ENCODE measurements around the gene DCAF11.

Gene DCAF11

DNA sequence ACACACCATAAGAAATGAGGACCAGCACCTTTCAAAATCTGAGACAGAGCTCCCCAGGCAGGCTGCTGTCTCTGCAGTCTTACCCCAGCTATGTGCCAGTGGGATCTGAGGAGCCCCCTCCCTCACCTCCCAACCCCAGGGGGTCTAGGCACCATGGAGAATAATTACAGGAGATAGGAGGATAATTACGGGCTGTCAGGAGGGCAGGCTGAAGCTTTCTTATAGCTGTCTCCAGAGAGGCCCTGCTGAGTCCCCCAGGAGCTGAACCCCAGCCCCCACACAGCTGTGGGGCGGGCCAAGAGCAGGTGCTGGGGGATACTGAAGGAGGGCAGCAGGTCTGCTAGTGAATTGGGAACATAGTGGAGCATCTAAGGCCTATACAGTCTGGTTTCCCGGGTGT, 36.4 kb upstream of the DCAF11 start:
- in situ Hi-C loops (cut with MboI; ENCODE audit: low sequenced_read_pairs): no loop called here

DNA sequence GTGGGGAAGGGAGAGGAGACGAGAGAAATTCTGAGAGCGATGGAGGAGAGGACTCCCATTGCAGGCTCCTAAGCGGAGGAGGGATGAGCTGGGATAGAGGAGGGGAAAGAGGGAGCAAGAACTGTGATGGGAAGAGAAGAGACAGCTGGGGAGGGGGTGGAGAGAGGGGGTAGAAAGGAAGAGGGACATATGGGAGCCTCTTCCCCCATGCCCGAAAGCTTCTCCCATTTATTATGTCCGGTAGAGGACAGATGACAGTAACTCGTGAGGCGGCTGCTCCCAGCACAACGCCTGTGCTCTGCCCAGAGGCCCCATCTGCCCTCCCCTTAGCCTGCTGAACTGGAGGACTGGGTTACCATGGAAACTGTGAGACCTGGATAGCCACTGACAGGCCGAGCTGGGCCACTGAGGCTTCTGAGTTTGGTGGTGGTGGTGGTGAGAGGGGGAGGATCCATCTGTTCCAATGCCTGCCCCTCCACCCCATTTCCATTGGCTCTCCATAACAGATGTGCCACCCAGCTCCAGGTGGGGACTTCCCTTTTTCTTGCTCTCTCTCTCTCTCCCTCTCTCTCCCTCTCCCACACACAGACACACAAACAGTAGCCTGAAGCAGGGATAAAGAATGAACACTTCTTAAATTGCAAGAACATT, 35.0 kb upstream of the DCAF11 start:
- in situ Hi-C loops (cut with MboI; ENCODE audit: low sequenced_read_pairs): no loop called here

DNA sequence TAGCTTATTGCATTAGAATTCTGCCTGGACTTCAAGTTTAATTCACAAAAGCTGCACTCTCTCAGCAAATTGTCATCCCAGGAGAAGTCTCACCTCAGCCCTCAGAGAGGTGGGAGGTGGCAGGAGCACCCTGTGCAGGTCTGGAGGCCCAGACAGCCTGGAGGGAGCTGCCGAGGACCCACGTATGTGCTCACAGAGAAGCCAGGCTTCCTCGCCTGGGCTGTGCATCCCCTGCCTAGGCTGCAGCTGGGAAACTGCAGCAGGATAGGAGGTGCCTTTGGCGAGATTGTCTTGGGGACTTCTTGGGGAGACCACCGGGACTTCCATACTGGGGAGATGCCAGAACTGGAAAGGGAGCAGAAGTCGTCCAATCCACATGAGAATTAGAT, 34.4 kb upstream of the DCAF11 start:
- in situ Hi-C loops (cut with MboI; ENCODE audit: low sequenced_read_pairs): no loop called here

DNA sequence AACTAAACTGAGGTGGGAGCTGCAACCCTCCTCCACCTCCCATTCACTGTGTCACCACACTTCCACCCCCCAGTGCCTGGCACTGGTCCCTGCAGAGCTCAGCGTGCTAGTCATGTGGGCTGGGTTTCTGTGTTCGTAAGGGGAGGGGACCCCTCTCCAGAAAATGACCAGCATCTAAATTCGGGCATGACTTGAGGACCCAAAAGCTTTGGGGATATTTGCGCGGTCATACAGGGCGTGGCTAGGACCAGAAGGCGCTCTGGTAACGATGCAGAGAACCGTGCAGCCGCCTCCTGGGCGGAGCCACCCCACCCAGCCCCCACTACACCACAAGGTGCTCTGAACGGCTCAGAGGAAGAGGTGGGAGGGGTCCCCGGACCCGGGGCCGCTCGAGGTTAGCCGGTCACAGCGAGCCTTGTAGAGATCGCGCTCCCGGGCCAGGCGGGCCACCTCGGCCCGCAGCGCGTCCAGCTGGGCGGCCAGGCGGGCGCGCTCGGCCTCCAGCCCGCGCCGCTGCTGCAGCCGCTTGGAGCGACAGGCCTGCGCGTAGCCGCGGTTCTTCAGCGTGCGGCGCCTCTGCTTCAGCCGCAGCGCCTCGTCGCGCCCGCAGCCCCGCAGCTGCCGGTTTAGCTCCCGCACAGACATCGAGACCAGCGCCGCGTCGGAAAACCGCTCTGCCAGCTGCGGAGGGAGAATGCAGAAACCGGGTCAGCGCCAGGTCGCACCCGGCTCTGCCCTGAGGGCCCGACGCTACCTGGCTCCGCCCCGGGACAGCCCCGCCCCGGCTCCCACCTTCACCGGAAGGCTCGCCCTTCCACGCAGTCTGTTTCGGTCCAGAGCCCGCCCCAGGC, 33.5 kb upstream of the DCAF11 start:
- in situ Hi-C loops (cut with MboI; ENCODE audit: low sequenced_read_pairs): no loop called here

DNA sequence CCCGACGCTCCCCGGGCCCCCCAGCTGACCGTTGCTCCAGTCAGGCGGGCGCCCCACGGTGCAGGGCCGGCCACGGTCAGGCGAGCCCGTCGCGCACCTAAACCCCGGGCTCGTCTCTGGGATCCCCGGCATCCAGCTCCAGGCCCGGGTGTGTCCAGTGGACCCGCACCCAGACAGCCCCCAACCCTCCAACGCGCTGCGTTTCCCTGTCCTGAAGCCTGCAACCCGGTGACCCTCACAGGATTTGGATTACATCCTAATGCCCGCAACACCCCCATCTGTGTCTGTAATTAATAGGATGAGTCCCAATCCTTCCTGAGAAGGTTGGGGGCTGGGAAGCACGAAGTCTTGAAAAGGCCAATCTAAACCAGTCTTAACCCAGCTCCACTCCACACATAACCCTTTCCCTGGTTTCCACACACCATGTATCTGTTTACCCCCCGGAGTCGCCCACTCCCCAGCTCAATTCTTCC, 32.8 kb upstream of the DCAF11 start:
- in situ Hi-C loops (cut with MboI; ENCODE audit: low sequenced_read_pairs): no loop called here

DNA sequence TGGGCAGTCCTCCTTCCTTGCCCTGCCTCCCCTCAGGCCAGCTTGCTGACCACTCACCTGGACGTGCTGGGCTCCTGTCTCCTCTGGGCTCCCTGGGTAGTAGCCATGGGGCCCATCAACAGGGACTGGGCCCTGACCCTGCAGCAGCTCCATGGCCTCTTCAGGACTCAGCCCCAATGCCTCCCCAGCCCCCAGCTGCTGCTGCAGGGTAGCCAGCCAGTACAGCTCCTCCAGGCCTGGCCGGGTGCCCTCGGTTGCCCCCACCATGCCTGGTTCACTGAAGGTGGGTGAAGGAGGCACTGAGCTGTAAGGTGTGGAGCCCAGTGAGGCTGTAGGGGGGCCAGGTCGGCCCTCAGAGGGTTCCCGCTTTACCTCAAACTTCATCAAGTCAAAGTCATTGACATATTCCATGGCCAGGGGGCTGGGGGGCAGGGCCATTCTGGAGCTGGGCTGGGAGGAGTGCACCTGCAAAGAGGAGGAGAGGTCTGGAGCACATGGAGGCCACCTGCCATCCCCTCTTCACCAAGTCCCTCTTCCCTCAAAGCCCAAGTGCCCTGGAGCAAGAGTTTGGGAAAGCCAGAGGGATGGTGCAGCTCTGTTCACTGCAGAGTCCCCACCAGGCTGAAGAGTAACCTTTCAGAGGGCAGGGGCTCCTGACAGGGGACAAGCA, 32.0 kb upstream of the DCAF11 start:
- in situ Hi-C loops (cut with MboI; ENCODE audit: low sequenced_read_pairs): no loop called here

DNA sequence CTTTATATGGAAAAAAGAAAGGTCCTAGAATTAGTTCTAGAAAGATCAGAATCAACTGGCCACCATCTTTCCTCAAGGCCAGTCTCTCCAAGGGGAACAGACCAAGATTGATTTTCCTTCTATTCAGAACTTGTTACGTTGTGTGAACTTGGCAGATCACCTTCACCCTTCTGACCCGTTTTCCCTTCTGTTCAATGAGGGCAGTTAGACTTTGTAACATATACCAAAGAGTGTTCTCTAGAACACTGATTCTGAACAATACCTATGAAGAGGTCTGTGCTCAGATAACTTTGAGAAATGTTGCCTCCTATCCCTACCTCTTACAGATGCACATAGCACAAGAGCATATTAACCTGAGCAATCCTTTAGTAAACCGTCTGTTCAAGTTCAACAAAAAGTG, 31.1 kb upstream of the DCAF11 start:
- in situ Hi-C loops (cut with MboI; ENCODE audit: low sequenced_read_pairs): no loop called here

DNA sequence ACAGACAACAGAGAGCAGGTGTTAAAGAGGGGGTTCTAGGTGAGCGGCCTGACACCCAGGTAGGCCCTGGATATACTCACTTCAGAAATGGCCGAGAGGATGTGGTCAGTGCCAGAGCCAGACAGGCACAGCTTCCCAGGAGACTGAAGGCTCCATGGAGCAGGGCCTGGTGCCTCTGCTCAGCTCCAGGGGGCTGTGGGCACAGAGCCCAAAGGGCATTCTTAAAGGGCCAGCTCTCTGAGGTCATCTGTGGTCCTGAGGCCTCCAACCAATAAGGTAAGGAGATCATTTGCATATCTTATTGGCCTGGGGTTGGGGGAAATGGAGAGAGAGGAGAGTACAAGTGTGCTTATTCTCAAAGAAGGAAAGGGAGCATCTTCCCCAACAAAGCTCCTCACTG, 30.1 kb upstream of the DCAF11 start:
- in situ Hi-C loops (cut with MboI; ENCODE audit: low sequenced_read_pairs): no loop called here

DNA sequence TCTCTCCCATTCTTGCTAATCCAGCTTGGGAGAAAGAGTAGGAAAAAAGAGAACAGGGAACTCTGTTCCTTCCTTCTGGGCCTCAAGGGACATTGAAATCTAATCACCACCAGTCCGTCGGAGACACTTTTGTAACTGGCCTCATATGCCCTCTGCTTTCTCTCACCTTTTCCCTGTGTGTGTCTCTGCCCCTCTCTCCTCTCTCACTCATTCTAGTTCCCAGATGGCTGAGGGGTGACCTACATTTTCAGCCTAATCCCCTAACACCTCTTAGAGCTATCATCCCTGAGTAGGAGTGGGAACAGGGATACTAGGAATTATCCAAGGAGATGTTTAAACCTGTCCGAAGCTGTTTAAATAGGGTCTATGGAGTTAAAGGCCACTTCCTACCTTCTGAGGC, 29.4 kb upstream of the DCAF11 start:
- in situ Hi-C loops (cut with MboI; ENCODE audit: low sequenced_read_pairs): no loop called here

DNA sequence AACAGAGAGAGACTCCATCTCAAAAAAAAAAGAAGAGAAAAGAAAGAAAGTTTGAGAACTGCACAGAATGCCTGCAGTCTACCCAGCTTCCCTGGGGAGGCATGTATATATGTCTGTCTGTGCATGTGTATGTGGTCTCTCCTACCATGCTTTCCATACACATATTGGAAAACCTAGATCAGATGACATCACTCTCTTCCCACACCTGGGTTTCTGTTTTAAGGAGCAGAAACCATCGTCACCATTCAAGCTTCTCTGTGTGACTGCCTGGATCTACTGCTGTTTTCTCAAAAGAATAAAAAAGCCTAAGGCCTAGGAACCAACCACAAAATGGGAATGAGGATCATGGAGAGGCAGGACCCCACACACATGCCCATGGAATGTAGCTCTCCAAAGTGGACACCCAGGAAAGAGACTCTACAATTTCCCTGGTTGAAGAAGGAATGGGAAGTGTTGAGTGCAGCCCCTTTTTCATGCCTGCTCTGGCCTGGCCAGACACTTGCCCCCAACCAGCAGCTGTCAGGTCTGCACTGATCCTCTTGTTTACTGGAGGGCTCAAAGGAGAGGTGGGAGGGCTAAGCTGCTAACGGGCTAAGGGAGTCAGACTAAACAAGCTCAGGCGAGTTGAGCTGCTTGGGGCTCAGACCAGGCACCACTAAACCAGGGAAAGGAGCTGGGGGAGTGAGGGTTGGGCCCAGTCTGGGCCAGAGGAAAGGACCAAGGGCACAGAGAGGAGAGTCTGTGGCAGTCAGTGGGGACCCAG, 28.2 kb upstream of the DCAF11 start:
- in situ Hi-C loops (cut with MboI; ENCODE audit: low sequenced_read_pairs): no loop called here

DNA sequence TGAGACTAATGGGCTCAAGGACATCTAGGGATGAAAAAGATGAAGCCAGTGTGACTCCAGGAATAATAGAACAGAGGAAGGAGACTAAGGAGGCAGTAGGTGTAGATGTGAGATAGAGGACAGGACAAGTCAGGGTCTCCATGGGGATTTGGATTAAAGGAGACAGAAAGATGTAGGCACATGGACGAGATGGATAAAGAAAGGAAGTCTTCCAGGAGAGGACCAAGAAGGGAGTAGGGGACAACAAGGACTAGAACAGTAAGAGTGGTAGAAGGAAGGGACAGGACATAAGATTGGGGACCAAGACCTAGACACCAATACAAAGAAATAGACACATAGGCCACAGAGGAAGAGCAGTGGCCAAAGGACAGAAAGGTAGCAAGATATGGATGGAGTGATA, 27.6 kb upstream of the DCAF11 start:
- in situ Hi-C loops (cut with MboI; ENCODE audit: low sequenced_read_pairs): no loop called here

DNA sequence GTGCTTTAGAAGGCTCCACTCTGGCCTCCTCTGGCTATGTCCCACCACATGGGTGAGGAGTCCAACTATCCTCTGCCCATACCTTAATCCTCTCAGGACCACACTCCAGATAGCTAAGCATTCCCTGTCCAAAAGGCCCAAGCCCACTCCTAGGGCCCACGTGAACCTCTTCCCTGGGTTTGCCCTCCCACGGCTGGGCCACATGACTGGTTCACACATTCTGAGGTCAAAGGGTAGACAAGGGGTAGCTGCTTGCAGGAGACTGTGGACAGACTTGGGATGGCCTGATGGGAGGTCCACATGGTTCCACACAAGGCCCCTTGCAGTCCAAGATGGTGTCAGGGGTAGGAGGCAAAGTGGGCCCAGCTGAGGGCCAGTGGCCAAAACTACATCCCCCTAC, 26.5 kb upstream of the DCAF11 start:
- in situ Hi-C loops (cut with MboI; ENCODE audit: low sequenced_read_pairs): no loop called here

DNA sequence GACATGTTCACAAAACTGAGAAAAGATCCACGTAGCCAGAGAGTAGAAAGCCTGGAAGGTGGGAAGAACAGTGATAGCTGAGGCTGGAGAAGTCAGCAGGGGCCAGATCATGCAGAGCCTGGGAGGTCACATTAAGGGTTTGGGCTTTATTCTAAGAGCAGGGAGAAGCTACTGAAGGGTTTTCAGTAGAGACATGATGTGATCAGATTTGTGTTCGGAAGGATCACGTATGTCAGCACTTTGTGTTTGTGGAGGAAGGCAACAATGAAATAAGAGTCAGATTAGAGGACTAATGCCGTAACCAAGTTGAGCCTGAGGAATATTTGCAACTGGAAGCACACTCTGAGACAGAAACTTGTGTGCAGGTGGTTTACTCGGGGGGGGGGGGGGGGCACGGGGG, 24.7 kb upstream of the DCAF11 start:
- in situ Hi-C loops (cut with MboI; ENCODE audit: low sequenced_read_pairs): no loop called here

DNA sequence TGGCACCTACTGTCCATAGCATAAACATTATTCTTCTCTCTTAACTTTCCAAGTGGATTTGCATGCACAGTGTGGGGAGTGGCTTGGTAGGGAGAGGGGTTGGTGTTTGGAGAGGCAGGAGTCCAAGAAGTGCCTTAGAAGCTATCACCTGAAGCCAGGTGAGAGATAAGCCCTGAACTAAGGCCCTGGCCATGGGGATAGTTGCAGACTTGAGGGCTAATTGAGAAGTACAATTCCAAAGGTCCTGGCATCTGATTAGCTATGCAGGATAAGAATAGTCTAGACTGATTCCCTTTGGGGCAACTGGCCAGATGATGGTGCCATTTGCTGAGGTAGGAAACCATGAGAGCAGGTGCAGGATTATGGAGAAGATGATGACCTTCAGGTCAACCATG, 22.5 kb upstream of the DCAF11 start:
- in situ Hi-C loops (cut with MboI; ENCODE audit: low sequenced_read_pairs): no loop called here

DNA sequence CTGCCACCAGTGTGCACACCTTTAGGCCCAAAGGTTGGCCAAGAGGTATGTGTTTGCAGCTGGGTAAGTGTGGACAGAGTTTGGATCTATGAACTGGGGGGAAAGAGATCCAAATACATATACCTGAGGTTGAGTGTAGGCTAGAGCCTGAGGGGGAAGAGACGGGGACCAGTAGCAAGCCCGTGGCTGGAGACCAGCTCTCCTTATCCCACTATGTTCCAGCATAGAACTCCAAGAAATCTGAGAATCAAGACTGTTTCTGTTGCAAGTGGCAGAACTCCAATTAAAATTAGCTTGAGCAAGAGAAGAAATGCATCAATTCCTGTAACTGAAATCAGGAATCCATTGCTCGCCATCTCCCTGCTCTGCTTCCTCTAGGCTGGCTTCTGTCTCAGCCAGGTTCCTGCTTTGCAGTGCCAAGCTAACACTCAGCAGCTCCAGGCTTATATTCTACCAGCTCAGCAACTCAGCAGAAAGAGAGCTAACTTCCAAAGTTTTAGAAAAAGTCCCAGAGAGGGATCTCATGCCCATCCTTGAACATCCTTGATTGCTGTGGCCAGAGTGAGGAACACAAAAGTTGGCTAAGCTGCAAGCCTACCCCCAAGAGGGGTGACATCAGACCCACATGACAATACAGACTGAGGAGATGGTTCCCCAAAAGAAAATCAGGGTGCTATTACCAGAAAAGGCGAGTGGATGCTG, 21.9 kb upstream of the DCAF11 start:
- in situ Hi-C loops (cut with MboI; ENCODE audit: low sequenced_read_pairs): no loop called here

DNA sequence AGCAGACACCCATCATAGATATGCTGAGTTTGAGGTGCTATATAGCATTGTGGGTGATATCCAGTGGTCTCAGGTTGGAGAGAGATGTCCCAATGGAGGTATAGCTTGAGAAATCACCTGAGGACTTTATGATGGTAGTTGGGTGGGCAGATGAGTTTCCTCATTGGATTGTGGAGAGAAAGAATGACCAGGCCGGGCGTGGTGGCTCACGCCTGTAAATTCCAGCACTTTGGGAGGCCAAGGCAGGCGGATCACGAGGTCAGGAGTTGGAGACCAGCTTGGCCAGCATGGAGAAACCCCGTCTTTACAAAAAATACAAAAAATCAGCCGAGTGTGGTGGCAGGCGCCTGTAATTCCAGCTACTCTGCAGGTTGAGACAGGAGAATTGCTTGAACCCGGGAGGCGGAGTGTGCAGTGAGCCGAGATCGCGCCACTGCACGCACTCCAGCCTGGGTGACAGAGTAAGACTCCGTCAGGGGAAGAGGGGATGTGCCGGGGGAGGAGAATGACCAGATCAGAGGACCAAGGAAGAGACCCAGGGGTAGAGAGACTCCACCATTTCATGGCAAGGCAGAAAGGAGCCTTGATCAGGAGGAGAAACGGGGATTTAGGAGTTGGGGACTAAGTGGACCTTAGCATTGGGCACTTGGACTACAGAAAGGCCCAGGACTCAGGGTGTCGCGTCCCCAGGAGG, 21.2 kb upstream of the DCAF11 start:
- in situ Hi-C loops (cut with MboI; ENCODE audit: low sequenced_read_pairs): no loop called here

DNA sequence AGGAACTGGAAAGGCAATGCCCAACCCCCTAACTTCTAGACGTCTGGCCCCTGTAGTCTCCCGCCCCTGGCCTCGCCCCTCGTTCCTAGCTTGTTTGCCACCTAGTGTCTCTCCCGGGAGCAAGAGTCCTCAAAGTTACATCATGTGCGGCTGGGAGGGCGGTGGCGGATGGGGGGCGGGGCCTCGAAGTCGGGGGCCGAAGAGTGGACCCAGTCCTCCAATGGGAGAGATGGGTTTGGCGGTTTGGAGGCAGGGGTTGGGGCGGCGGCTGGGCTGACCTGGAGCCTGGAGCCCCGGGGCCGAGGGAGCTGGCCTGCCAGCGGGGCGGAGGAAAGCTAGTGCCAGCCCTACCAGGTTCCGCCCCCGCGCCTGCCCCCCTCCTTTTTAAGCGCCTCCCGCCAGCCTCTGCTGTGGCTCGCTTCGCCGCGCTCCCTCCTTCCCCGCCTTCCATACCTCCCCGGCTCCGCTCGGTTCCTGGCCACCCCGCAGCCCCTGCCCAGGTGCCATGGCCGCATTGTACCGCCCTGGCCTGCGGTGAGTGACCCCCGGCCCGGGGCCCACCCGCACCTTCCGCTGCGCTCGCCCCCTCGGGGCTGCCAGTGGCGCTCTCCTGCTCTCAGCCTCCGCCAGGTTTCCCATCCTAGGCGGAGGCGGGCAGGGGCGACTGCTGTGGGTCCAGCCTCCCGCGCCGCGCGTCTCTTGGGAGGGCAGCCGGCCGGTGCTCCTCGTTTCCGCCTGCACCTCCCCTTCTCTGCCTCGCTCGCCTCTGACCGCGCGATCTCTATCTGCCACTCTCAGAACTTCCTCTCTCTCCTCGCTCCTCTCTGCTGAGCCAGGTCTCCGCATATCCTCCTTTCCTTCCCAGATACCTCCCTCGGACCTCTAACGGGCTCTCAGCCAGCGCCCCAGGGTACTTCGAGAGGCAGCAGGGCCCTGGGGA, 20.4 kb upstream of the DCAF11 start, which contains the start of gene PCK2:
TSS of gene PCK2 (plus strand) at position 411 of the 940 bp plus-strand sequence. CDS start at position 506, 95 bp downstream.
- in situ Hi-C loops (cut with MboI; ENCODE audit: low sequenced_read_pairs): no loop called here

DNA sequence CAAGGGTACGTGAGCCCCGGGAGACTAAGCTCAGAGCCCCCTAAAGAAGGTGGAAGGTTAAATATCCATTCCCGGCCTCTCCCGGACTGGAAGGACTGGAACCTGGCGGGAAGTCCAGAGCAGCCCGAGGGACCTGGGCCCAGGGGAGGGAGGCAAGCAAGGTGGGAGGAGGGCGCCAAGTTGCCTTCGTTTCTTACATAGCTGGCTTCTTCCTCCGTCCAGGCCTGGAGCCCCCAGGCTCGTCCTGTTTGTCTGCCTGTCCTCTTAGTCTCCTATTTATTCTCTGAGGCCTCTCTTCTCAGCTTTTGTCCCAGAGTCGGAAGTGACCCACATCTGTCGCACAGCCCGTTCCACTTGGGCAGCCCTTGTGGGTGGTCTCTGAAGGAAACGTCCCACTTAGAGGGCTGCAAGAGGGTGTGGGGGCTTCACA, 19.7 kb upstream of the DCAF11 start:
- in situ Hi-C loops (cut with MboI; ENCODE audit: low sequenced_read_pairs): no loop called here

Data from hTERT RPE-1 (cell line).